GM12878 (cell line): ENCODE results near the gene CKAP2. TPM values are rescaled to one million over a fixed set of nuclear protein-coding genes. Genes with fewer than 3 reads are reported as not detected.
"Not testable (repeated sequence)": the region's sequence is repeated elsewhere in the genome, so short reads cannot be mapped to it uniquely, and the experiment has no call there.

Experiments used
- ATAC-seq: fragments of 200-7000 bp; cut with Tn5 transposase; 3 replicates; pipeline ENCODE4 v1.9.1; 2020; ENCODE audit warnings: mild to moderate bottlenecking, moderate library complexity
- BruUV-seq: library from RNA; stranded (reverse); fragments of 400-500 nt; replicated peaks from 2 replicates; lab custom pipeline; 2021; lab: Mats Ljungman, UMichigan
- CTCF ChIA-PET: fragments of 300-600 bp; sonication (Branson Sonifier 250); formaldehyde crosslinking; extraction: SDS; loops from one replicate; lab custom pipeline; 2021; ENCODE audit warnings: inconsistent platforms; lab: Yijun Ruan, JAX
- POLR2A ChIA-PET: fragments of 350-600 bp; formaldehyde crosslinking; extraction: SDS; loops from one replicate; lab custom pipeline; 2021; ENCODE audit warnings: inconsistent platforms; lab: Charles Lee
- RAD21 ChIA-PET: fragments of 300-600 bp; sonication (Branson Sonifier 250); formaldehyde crosslinking; loops from one replicate; lab custom pipeline; 2023; ENCODE audit warnings: antibody characterized with exemption; ENCODE audit not compliant: unreplicated experiment; lab: Charles Lee
- SMC1A ChIA-PET: fragments of 300-600 bp; sonication (Branson Sonifier 250); formaldehyde crosslinking; loops from one replicate; lab custom pipeline; 2023; ENCODE audit not compliant: unreplicated experiment, uncharacterized antibody; lab: Charles Lee
- DNase-seq: peaks from one replicate; pipeline ENCODE4 v3.0.0-alpha.2; 2011; ENCODE audit warnings: low read depth, low spot score
- FAIRE-seq: peaks from 3 replicates; lab custom pipeline; 2011; peaks lifted over from hg19 to GRCh38; lab: Jason Lieb, UNC
- H2AFZ ChIP-seq: 2 replicates; pipeline ENCODE4 v1.6.0; 2011; ENCODE audit warnings: low read depth, low read length, control low read depth; ENCODE audit not compliant: control insufficient read depth
- H3K27ac ChIP-seq: 2 replicates; pipeline ENCODE4 v1.5.1; 2011; ENCODE audit warnings: control low read depth; ENCODE audit not compliant: control insufficient read depth, insufficient read depth
- H3K27me3 ChIP-seq, 2 experiments: replicated peaks in 1 of 2; 2 replicates each; pipeline versions ENCODE4 v1.6.0 to v1.6.1; 2011; ENCODE audit warnings: low read length in 1 of 2; ENCODE audit not compliant: control insufficient read depth in 2 of 2, insufficient read depth in 2 of 2
- H3K36me3 ChIP-seq, 2 experiments: 2 replicates each; pipeline ENCODE4 v1.5.1; 2011; ENCODE audit warnings: low read length in 1 of 2; ENCODE audit not compliant: control insufficient read depth in 2 of 2, insufficient read depth in 2 of 2
- H3K4me1 ChIP-seq: 2 replicates; pipeline ENCODE4 v1.6.1; 2011; ENCODE audit warnings: mild to moderate bottlenecking, low read length, moderate library complexity, mixed read lengths; ENCODE audit not compliant: control insufficient read depth, insufficient read depth
- H3K4me2 ChIP-seq: 2 replicates; pipeline ENCODE4 v1.6.0; 2011; ENCODE audit warnings: control low read depth; ENCODE audit not compliant: control insufficient read depth, insufficient read depth
- H3K4me3 ChIP-seq: fragments of 200-600 bp; sonication (generic); 2 replicates; pipeline ENCODE4 v1.5.1; 2016
- H3K79me2 ChIP-seq: 2 replicates; pipeline ENCODE4 v1.6.0; 2011; ENCODE audit warnings: low read length; ENCODE audit not compliant: control insufficient read depth, insufficient read depth
- H3K9ac ChIP-seq: 2 replicates; pipeline ENCODE4 v1.8.0; 2011; ENCODE audit warnings: low read length, control low read depth, mixed read lengths; ENCODE audit not compliant: control insufficient read depth, insufficient read depth
- H3K9me3 ChIP-seq: replicated peaks from 3 replicates; pipeline ENCODE4 v1.5.1; 2011; ENCODE audit warnings: mild to moderate bottlenecking, low read length; ENCODE audit not compliant: control insufficient read depth, insufficient read depth
- H4K20me1 ChIP-seq: 2 replicates; pipeline ENCODE4 v1.6.0; 2011; ENCODE audit not compliant: control insufficient read depth, insufficient read depth
- WGBS: methylation state at CpG from one replicate; pipeline ENCODE4 v1.1.6; 2016; ENCODE audit warnings: low lambda C conversion rate; ENCODE audit not compliant: insufficient replicate concordance, insufficient coverage; ENCODE audit errors: missing lambda C conversion rate; 5-methylcytosine and 5-hydroxymethylcytosine counted together
- in situ Hi-C: fragments of 300-500 bp; cut with MboI; formaldehyde crosslinking; loops from 9 replicates; pipeline ENCODE4 v1.14.3; 2018; ENCODE audit warnings: mixed read lengths
- intact Hi-C: fragments of 100-400 bp; cut with micrococcal nuclease; formaldehyde crosslinking; loops from one replicate; pipeline ENCODE4 v1.14.2; 2022; ENCODE audit not compliant: unreplicated experiment
- polyA plus RNA-seq, 11 experiments: library from polyadenylated mRNA; depleted of rRNA in 4 of 11; unstranded in 6 of 11; stranded (reverse) in 5 of 11; fragments of >200 nt; fragmentation: Nextera tagmentation in 4 of 11; fragmentation: Illumina TruSeq in 1 of 11; extraction: Ambion mirVana in 4 of 11; extraction: Trizol in 1 of 11; gene quantifications; 1 replicate in 1 of 11; 2 replicates in 10 of 11; pipeline versions ENCODE4 v1.2.1 to v1.2.3, GENCODE V29; 2011 to 2016; ENCODE audit warnings: inconsistent platforms in 2 of 11, missing spikeins in 2 of 11, low read depth in 1 of 11
- total RNA-seq, 4 experiments: library from RNA; depleted of rRNA in 3 of 4; stranded (reverse); fragments of >200 nt in 3 of 4; fragmentation: Illumina TruSeq in 1 of 4; extraction: Trizol in 1 of 4; gene quantifications; 2 replicates each; pipeline versions ENCODE4 v1.2.1 to v1.2.3, GENCODE V29; 2013 to 2021

The CKAP2 gene
- total and polyA plus RNA-seq, 10 of the 15 experiments (the other 5 are each of a cell fraction or from before 2014, with no cell fraction given): 20.9 to 62.3 (median 37.5) TPM

GRCh38 chr13:52407436-52407835 lies 47.8 kb upstream of the CKAP2 start:
- intact Hi-C loops, RAD21 ChIA-PET, H3K27ac ChIP-seq, POLR2A ChIA-PET, H3K79me2 ChIP-seq, in situ Hi-C loops, BruUV-seq, H3K4me3 ChIP-seq, H3K4me2 ChIP-seq, H3K9ac ChIP-seq, H3K27me3 ChIP-seq, H4K20me1 ChIP-seq, H3K36me3 ChIP-seq, ATAC-seq, H3K9me3 ChIP-seq, DNase-seq, H3K4me1 ChIP-seq, FAIRE-seq, H2AFZ ChIP-seq: not testable (repeated sequence)
- whole genome bisulfite sequencing: 99% methylated on average over 12 of the region's 12 CpGs
- ChIA-PET SMC1A (interaction anchor here (1.0 to 1.7 kb wide), 2 partner anchors 9 to 14 kb away, joined by 3 to 5 read pairs; no protein-coding TSS in a partner anchor), CTCF (interaction anchor here (1.6 kb wide), 1 partner anchor 43 kb away, joined by 3 read pairs; the partner anchor contains the start of gene VPS36)

- ATAC-seq, POLR2A ChIA-PET: not testable (repeated sequence)
Measured at GRCh38 chr13:52408071-52408658, 47.1 kb upstream of the CKAP2 start.

More at GRCh38 chr13:52408071-52408658, 47.1 kb upstream of the CKAP2 start:
- WGBS: 98% methylated on average over 33 of the region's 33 CpGs
- ChIA-PET CTCF (interaction anchor here (1.6 to 2.2 kb wide), 2 partner anchors 42 to 43 kb away, joined by 3 to 5 read pairs; partner anchors contain the start of gene VPS36), SMC1A (interaction anchor here (1.7 kb wide), 1 partner anchor 13 kb away, joined by 5 read pairs; no protein-coding TSS in a partner anchor)
- H3K36me3 ChIP-seq, RAD21 ChIA-PET, H2AFZ ChIP-seq, H3K27ac ChIP-seq, H3K4me3 ChIP-seq, H4K20me1 ChIP-seq, FAIRE-seq, H3K9me3 ChIP-seq, H3K27me3 ChIP-seq, DNase-seq, H3K79me2 ChIP-seq, intact Hi-C loops, H3K9ac ChIP-seq, H3K4me2 ChIP-seq, in situ Hi-C loops, BruUV-seq, H3K4me1 ChIP-seq: not testable (repeated sequence)
